ENCODE measurements around the gene ETS1.
A peak's percentile ranks its signal among the peaks of the same experiment; 100 is the strongest.

ETS1 gene

GRCh38 chr11:128494418-128495332 is 92.7 kb downstream of the ETS1 start:
- ChIA-PET CTCF (interaction anchor here (1.0 kb wide), 1 partner anchor 15 kb away, joined by 3 read pairs; no protein-coding TSS in a partner anchor), POLR2A (ENCODE audit: low non-redundant PET) (no interaction called here)

DNA sequence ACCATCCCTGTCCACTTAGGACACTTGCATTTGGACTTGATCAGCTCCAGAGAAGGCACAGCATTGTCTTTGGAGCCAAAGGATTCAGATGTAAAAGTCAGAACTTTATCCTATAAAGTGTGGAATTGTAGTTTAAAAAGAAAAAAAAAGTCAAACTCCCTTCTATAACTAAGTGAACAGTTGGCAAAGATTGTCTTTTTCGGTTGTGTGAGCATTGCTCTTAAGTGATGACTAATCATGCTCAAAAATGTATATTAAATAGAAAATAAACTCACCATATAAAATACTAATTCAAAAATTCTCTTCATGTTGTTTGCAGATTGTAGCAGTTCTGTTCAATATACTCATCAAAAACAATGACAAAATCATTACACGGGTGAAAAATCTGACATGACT is 93.8 kb downstream of the ETS1 start:
- peak overlapping the region; percentile 70 for H3K27ac ChIP-seq
- TF ChIP-seq, protein P1, sequence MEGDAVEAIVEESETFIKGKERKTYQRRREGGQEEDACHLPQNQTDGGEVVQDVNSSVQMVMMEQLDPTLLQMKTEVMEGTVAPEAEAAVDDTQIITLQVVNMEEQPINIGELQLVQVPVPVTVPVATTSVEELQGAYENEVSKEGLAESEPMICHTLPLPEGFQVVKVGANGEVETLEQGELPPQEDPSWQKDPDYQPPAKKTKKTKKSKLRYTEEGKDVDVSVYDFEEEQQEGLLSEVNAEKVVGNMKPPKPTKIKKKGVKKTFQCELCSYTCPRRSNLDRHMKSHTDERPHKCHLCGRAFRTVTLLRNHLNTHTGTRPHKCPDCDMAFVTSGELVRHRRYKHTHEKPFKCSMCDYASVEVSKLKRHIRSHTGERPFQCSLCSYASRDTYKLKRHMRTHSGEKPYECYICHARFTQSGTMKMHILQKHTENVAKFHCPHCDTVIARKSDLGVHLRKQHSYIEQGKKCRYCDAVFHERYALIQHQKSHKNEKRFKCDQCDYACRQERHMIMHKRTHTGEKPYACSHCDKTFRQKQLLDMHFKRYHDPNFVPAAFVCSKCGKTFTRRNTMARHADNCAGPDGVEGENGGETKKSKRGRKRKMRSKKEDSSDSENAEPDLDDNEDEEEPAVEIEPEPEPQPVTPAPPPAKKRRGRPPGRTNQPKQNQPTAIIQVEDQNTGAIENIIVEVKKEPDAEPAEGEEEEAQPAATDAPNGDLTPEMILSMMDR (conservative IDR thresholded peaks at IDR 0.05; ENCODE audit: low read depth) = no peak
- ChIA-PET CTCF (interaction anchor here (0.7 kb wide), 1 partner anchor 45 kb away, joined by 3 read pairs; no protein-coding TSS in a partner anchor), POLR2A (ENCODE audit: low non-redundant PET) (no interaction called here)
- no peak for DNase-seq (ENCODE audit: low spot score)

More at GRCh38 chr11:128494418-128495332, 92.7 kb downstream of the ETS1 start:
- no peak for DNase-seq (ENCODE audit: low spot score)
- H3K27ac ChIP-seq = no peak overlapping the region
- TF ChIP-seq, protein P1 (conservative IDR thresholded peaks at IDR 0.05; ENCODE audit: low read depth) = no peak

DNA sequence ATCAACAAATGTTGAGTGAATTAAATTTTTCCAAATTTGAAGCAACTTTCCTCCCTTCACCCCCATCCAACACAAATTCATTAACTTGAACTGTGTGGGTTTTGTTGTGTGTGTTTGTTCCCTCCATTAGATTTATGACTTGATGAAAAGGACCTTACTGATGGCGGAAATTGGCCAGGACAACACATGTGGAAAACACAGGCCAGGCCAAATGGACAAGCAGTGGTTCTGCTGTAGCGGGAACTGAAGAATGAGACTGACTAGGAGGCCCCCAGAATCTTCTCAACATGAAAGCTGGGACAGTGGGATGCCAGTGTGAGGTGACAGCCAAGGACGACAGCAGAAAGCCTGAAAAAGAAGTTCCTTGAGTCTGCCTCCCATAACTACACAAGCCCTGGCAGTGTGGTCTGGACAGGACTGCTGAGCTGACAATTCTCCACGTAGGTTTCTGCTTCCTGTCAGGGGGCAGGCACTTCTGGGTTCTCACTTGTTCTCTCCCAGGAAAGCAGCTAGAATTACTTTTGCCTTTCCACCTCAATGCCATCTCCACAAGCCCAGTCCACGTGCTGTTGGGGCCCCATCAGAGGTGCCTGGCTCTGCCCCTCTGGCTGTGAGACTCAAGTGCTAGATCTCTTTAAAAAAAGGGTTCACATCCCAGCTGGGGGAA is 94.3 kb downstream of the ETS1 start:
- TF ChIP-seq, protein P1 (conservative IDR thresholded peaks at IDR 0.05; ENCODE audit: low read depth) = no peak
- POLR2A ChIA-PET (ENCODE audit: low non-redundant PET) = no interaction called here
- H3K27ac ChIP-seq = peak overlapping the region; percentile 70
- CTCF ChIA-PET = interaction anchor here (0.5 to 0.7 kb wide), 2 partner anchors 44 to 73 kb away, joined by 3 read pairs; no protein-coding TSS in a partner anchor
- no peak for DNase-seq (ENCODE audit: low spot score)

DNA sequence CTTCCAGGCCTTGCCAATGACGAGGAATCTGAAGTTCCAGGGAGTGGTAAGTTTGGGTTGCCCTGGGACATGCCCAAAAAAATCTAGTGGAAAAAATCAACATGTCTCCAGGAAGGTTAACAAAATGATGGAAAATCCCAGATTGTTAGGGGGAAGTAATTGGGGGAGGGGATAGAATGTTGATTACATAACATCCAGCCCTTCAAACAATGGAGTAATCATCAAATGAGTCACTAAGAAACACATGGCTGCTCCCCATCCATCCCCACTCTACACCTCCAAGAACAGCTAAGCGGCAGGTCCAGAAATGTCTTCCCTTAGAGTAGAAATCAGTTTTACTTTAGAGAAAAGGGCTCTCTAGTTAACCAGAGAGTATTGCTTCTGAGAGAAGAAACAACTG is 94.9 kb downstream of the ETS1 start:
- DNase-seq (ENCODE audit: low spot score) = peak; percentile 39
- no peak overlapping the region for H3K27ac ChIP-seq
- TF ChIP-seq, protein P1 (conservative IDR thresholded peaks at IDR 0.05; ENCODE audit: low read depth) = no peak
- CTCF ChIA-PET = interaction anchor here (0.5 kb wide), 1 partner anchor 72 kb away, joined by 3 read pairs; no protein-coding TSS in a partner anchor
- POLR2A ChIA-PET (ENCODE audit: low non-redundant PET) = no interaction called here

DNA sequence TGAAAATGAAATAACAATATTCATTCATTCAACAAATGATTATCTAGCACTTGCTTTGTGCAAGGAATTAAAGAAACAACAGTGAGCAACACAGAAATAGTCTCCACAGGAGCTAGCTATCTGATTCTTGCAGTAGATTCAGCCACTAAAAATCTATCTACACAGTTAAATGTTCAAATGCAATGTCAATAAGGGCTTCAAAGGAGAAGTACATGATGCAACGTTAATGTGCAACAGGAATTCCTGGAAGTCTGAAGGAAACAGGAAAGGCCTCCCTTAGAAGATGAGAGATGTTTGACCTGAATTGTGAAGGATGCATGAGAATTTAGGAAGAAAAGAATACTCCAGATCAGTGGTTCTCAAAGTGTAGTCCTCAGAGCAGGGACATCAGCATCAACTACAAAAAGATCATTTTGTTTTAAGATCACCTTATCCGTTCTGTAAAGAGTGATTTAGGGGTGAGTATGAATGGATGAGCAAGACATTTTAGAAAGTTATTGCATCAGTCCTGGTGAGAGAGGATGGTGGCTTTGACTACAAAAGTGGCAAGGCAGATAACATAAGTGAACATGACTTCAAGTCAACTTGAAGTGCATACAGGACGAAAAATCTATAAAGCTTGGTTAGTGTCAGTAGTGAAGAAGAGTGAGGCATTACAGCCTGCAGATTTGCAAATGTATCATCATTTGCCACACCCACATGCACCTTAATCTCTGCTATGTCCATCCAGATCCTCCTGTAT is 96.0 kb downstream of the ETS1 start:
- ChIA-PET POLR2A (ENCODE audit: low non-redundant PET) (no interaction called here), CTCF (no interaction called here)
- H3K27ac ChIP-seq = no peak overlapping the region
- TF ChIP-seq, protein P1 (conservative IDR thresholded peaks at IDR 0.05; ENCODE audit: low read depth) = no peak
- DNase-seq (ENCODE audit: low spot score) = no peak

DNA sequence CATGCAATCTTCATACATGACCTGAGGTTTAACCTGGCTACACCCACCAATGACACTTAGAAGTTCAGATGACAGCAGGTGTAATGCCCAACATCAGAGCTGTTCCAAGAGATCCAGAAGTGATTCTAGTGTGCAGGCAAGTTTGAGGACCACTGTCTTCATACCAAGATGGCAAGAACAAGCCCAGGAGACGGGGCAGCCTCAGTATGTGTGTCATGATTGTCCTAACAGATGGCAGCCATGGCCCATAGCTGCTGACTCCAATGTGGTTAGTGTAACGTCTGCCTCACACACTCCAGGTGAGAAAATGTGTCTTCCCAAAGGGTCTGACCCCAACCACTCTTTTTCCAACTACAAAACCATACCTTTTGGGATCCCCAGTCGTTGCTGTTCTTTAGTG is 97.3 kb downstream of the ETS1 start:
- H3K27ac ChIP-seq = no peak overlapping the region
- no peak for DNase-seq (ENCODE audit: low spot score)
- CTCF ChIA-PET = interaction anchor here (0.7 kb wide), 1 partner anchor 42 kb away, joined by 4 read pairs; no protein-coding TSS in a partner anchor
- TF ChIP-seq, protein P1 (conservative IDR thresholded peaks at IDR 0.05; ENCODE audit: low read depth) = no peak
- POLR2A ChIA-PET (ENCODE audit: low non-redundant PET) = no interaction called here
